ENCODE results near the gene KREMEN2.

- no peak for TF ChIP-seq POLR2AphosphoS5 (IDR thresholded peaks at IDR 0.05; ENCODE audit: low read depth, low read length)
- no peak for TF ChIP-seq POLR2A (IDR thresholded peaks at IDR 0.05; ENCODE audit: low read depth, low read length)
- no peak for TF ChIP-seq TAF1 (IDR thresholded peaks at IDR 0.05; ENCODE audit: low read depth, low read length)
- TF ChIP-seq SPI1 (IDR thresholded peaks at IDR 0.05; ENCODE audit: low read depth, low read length), result no peak
- no peak for TF ChIP-seq PAX5 (IDR thresholded peaks at IDR 0.05; ENCODE audit: insufficient read depth, low read length, severe bottlenecking)
Observed at GRCh38 chr16:2933701-2934100, 30.4 kb upstream of the KREMEN2 start.

Measured in GM12891 (cell line).